Inflammatory macrophage treated with lipopolysaccharide for 4 hours (primary cell): ENCODE measurements around the gene CRIP3.
"Not testable (repeated sequence)": the region's sequence is repeated elsewhere in the genome, so short reads cannot be mapped to it uniquely, and the experiment has no call there.

ENCODE experiments used
- DNase-seq: peaks from one replicate; pipeline ENCODE4 v3.0.0-alpha.2; 2020

Gene CRIP3

GRCh38 chr6:43304882-43305281 lies 3.7 kb downstream of the CRIP3 start:
- no peak for DNase-seq

- no peak for DNase-seq
These were observed 4.3 kb downstream of the CRIP3 start for GRCh38 chr6:43304361-43304760.

- no peak for DNase-seq
These were observed 4.8 kb downstream of the CRIP3 start for GRCh38 chr6:43303751-43304331.

DNA sequence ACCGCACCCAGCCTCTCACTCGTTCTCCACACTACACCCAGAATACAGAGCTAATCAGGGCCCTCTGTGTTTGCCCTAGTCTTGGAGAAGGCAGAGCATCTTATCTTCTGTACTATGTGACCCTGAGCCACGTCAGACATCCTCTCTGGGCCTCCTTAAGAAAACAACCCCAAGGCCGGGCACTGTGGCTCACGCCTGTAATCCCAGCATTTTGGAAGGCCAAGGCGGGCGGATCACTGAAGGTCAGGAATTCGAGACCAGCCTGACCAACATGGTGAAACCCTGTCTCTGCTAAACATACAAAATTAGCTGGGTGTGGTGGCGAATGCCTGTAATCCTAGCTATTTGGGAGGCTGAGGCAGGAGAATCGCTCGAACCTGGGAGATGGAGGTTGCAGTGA lies 5.6 kb downstream of the CRIP3 start:
- DNase-seq, result not testable (repeated sequence)

DNA sequence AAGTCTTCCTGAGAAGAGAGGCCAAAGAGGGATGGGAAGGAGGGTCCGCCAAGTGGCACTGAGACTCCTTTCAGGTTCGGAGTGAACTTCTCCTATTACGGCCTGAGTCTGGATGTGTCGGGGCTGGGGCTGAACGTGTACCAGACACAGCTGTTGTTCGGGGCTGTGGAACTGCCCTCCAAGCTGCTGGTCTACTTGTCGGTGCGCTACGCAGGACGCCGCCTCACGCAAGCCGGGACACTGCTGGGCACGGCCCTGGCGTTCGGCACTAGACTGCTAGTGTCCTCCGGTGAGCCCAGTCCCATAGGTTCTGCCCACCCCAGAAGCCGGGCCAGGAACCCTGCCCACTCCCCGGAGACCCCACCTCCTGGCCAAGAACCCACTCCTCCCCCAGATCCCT lies 6.5 kb downstream of the CRIP3 start:
- DNase-seq, result no peak

DNA sequence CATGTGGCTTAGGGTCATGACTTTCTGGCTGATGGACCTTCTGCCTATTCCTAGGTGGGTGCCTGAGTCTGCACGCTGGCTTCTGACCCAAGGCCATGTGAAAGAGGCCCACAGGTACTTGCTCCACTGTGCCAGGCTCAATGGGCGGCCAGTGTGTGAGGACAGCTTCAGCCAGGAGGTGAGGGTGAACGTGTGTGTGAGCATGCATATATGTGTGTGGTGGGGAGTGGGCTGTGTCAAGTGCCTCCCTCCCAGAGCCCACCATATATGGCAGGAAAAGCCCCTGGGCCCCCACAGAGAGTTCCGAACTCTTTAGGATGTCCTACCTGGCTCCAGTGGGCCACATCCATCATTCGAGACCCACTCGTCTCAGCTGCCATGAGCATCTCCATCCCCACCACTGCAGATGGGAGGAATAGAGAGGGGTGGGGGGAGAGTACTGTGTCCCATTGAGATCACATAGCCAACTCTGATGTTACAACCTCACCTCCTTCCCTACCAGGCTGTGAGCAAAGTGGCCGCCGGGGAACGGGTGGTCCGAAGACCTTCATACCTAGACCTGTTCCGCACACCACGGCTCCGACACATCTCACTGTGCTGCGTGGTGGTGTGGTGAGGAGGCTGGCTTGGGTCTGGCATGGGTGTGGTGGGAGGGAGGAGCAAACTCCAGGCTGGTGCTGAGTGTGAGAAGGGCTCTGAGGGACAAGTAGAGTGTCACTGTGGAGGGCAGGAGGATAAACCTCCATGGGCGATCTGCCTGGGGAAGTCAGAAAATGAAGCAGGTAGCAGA lies 7.3 kb downstream of the CRIP3 start:
- DNase-seq, result no peak

- no peak for DNase-seq
These were observed 9.0 kb downstream of the CRIP3 start for GRCh38 chr6:43299338-43300293.

GRCh38 chr6:43298565-43299337 lies 9.9 kb downstream of the CRIP3 start:
- DNase-seq, result no peak

DNA sequence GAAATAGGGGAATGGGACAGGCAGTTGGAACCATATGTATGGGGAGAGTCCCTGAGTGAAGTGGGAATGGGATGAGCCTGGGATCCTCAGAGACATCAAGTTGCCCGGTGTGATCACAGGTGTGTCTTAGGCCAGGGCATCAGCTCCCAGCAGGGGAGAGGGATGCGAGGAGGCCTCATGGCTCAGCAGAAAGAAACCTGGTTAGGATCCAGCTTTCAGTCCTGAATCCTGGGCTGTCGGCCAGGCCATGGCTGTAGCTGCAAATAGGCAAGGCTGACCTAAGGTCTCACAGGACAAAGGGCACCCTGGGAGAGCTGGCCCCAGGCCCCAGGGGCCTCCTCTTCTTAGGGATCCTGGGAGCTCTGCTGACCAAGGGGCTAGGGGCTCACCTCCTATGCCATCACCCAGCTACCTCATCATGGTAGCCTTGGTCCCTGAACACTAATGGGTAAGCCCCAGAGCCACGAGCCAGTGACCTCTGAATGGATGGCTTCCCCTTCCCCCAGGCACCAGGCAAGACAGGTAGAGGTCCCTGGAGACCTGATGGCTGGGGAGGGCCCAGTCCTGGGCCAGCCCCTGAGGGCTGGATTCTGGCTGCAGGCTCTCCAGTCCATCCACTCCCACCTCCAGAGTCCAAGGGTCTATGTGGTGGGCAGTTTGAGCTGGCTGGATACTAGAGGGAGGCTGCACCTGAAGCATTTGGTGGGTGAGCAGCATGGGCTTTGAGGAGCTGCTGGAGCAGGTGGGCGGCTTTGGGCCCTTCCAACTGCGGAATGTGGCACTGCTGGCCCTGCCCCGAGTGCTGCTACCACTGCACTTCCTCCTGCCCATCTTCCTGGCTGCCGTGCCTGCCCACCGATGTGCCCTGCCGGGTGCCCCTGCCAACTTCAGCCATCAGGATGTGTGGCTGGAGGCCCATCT lies 10.7 kb downstream of the CRIP3 start, which contains the start of gene SLC22A7:
TSS of gene SLC22A7 (plus strand) at position 617 of the 921 bp plus-strand sequence. CDS start at position 716, 99 bp downstream.
- no peak for DNase-seq

DNA sequence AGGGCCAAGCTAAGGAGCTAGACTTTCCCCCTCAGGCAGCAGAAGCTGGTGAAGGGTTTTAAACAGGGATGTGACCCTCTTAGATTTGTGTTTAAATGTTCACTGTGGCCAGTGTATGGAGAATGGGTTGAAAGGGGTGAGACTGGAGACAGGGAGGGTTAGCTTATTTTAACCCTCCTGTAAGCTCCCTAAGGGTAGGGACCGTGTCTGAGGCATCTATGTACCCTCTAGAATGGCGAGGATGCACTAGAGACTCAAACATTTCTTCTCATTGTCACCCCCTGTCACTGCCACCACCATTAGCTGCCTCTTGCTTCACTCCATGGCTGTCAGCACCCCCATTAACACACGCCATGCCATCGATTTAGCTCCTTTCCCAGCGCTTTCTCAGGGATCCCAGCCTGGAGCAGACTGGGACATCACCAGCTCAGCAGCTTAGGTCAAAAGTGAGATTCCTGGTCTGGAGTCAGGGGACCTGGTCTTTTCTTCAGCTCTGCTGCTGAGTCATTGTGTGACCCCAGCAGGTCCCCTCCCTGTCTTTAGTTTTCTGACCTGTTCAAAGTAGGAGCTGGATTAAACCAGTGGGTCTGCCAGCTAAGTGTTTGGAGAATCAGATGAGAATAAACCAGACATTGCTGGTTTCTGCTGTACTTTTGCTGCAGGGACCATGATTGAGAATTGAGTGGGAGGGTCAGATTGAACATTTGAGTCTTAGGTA lies 11.7 kb downstream of the CRIP3 start:
- DNase-seq, result no peak

GRCh38 chr6:43295456-43295855 lies 13.2 kb downstream of the CRIP3 start:
- no peak for DNase-seq

DNA sequence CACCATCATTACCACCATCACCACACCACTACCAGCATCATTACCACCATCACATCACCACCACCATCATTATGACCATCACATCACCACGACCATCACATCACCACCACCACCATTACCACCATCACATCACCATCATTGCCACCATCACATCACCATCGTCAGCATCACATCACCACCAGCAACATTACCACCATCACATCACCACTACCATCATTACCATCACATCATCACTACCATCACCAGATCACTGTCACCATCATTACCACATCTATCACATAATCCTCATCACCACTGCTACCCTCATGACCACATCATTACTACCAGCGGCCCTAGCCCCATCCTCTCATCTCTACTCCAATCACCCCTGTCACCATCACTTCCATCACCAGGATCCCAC lies 14.1 kb downstream of the CRIP3 start:
- no peak for DNase-seq

DNA sequence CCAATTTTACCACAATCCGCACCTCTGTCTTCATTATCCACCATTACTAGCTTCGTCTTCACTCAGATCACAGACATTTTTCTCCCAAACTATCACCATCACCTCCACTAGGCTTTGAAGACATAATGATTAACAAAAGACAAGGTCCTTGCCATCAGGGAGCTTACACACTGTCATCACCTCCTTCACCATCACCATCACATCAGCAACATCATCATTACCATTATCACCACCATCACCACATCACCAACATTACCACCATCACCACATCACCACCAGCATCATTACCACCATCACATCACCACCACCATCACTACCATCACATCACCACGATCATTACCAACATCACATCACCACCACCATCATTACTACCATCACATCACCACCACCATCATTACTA lies 14.9 kb downstream of the CRIP3 start:
- no peak for DNase-seq

- no peak for DNase-seq
These were observed 15.8 kb downstream of the CRIP3 start for GRCh38 chr6:43292763-43293318.

GRCh38 chr6:43292341-43292740 lies 16.3 kb downstream of the CRIP3 start:
- DNase-seq, result no peak

DNA sequence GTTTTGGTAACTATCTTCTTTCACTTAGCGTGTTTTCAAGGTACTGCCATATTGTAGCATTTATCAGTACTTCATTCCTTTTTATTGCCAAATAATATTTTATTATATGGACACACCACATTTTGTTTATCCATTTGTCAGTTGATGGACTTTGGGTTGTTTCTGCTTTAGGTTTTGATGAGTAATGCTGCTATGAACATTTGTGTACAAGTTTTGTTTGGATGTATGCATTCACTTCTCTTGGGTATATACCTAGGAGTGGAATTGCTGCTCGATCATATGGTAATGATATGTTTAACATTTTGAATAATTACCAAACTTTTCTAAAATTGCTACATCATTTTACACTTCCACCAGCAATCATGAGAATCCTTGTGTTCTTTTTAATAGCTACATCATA lies 16.9 kb downstream of the CRIP3 start:
- DNase-seq, result no peak

DNA sequence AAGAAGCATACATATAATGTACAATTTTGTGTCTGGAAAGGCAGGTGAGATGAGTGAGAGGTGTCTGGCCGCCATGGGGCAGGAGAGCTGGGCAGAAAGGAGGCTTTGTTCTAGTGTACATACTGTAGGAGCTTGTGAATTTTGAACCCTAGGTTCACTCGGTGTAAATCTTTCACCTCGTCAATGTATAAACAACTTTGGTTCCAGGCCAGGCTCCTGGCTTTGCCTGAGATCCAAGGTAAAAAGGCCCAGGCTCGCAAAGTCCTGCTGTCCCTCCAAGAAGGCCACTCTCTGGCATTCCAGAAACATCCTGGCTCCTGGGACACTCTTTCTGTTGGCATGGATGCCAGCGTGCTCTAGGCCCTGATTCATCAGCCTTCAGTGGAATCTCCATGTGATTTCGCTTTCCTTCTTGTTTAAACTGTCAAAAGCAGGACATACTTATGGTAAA lies 17.7 kb downstream of the CRIP3 start:
- no peak for DNase-seq

GRCh38 chr6:43290339-43290904 lies 18.2 kb downstream of the CRIP3 start:
- DNase-seq, result no peak

DNA sequence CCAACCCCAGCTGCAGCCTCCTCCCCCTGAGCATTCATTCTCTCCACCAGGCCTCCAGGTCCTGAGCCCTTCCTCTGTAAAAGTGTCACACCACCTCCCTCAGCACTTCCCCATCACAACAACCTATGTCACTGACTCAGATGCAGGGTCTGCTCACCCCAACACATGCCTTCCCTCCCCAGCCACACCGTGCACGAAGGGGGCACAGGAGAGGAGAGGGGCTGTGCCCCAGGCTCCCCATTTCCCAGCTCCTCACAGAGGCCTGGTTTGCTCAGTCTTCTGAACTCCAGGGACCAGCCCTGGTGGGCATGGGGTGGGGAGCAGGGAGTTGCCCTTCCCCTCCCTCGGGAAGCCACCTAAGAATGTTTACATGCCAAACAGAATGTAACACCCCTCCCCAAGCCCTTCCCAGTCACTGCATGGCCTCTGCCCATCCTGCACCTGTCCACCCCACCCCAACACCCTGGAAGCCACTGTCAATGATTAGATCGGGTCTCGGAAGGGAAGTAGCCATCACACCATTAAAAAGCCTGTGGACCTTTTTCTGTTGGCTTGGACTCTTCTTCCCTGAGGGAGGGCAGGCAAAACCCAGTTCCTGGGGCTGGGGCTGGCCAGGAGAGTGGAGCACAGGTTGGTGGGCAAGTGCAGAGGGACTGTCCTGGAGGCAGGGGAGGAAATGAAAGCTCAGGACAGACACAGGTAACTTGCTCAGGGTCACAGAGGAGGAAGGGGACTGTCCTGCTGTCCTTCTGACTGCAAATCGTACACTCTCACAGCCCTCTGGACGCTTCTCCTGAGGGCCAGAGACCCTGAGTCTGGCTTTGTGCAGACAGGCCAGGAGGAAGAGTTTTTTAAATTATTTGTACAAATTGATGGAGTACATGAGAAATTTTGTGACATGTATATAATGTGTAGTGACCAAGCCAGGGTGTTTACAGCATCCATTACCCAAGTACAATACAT lies 20.6 kb downstream of the CRIP3 start:
- no peak for DNase-seq
